Measurements from ENCODE around the gene SLC8A1. TPM values are rescaled to one million over a fixed set of nuclear protein-coding genes. Genes with fewer than 3 reads are reported as not detected.

SLC8A1 gene
- total RNA-seq, 2 donors from 2014 or later: 4.7 to 6.3 TPM

DNA sequence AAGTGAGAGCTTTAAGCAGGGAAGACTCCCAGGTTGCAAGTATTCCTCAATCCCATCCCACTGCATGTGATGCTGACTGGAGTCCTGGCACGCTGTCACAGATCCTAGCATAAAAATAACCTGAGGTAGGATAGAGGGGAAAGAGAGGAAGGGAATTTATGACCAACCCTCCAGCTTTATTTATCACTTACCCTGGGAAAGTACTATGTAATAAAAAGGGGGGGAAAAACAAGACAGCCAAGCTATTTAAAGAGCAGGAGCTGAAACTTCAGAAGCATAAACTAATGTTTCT, 122.2 kb downstream of the SLC8A1 start:
- TF ChIP-seq, protein P1, sequence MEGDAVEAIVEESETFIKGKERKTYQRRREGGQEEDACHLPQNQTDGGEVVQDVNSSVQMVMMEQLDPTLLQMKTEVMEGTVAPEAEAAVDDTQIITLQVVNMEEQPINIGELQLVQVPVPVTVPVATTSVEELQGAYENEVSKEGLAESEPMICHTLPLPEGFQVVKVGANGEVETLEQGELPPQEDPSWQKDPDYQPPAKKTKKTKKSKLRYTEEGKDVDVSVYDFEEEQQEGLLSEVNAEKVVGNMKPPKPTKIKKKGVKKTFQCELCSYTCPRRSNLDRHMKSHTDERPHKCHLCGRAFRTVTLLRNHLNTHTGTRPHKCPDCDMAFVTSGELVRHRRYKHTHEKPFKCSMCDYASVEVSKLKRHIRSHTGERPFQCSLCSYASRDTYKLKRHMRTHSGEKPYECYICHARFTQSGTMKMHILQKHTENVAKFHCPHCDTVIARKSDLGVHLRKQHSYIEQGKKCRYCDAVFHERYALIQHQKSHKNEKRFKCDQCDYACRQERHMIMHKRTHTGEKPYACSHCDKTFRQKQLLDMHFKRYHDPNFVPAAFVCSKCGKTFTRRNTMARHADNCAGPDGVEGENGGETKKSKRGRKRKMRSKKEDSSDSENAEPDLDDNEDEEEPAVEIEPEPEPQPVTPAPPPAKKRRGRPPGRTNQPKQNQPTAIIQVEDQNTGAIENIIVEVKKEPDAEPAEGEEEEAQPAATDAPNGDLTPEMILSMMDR (conservative IDR thresholded peaks at IDR 0.05): no peak
- H3K27ac Mint-ChIP-seq: no peak overlapping the region
- H3K27me3 ChIP-seq (ENCODE audit: control insufficient read depth, insufficient read depth, low read length, poor library complexity, severe bottlenecking): no peaks in the 10 kb centered on the region
- no peak overlapping the region for H3K9ac ChIP-seq (ENCODE audit: extremely low read depth, low read length, poor library complexity, severe bottlenecking)
- DNase-seq: no peak
- WGBS, 2 experiments (ENCODE audit: insufficient coverage in 1 of 2, insufficient read length in 1 of 2): 100% methylated on average over 1 of the region's 1 CpG; no CpG with 5 or more reads in 1 of the 2 experiments
- H3K4me1 ChIP-seq (ENCODE audit: control insufficient read depth, insufficient read depth, low read length): no peaks in the 10 kb centered on the region
- no peak overlapping the region for H3K27ac ChIP-seq (ENCODE audit: low read depth, low read length)
- no peaks in the 10 kb centered on the region for H3K36me3 Mint-ChIP-seq (ENCODE audit: low read depth)
- no peak overlapping the region for H3K4me3 ChIP-seq (ENCODE audit: low read length)
- H3K4me3 Mint-ChIP-seq: no peak overlapping the region
- H3K4me1 Mint-ChIP-seq: no peaks in the 10 kb centered on the region
- no peaks in the 10 kb centered on the region for H3K9me3 ChIP-seq (ENCODE audit: control insufficient read depth, low read length)
- no peaks in the 10 kb centered on the region for H3K36me3 ChIP-seq (ENCODE audit: control insufficient read depth, insufficient read depth, low read length)
- H3K9me3 Mint-ChIP-seq: no peaks in the 10 kb centered on the region
- no peaks in the 10 kb centered on the region for H3K27me3 Mint-ChIP-seq (ENCODE audit: insufficient read depth)

DNA sequence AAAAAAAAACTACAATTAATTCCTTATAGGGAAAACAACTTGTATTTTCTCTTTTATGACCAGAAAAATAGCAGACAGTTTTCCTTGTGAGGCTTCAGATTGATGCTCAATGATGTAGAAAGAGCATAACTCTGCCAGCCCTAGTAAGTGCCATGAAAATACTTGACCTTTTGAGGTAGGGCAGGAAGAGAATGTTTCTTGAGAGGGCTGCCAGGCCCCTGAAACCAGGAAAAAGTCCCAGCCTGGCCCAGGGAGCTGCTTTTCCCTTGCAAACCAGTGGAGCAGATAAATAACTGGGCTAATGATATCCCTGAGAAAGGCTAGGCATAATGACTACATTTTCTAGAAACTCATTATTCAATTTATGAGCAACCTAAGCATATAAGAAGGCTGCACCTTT, 126.8 kb downstream of the SLC8A1 start:
- H3K4me1 ChIP-seq (ENCODE audit: control insufficient read depth, insufficient read depth, low read length): no peaks in the 10 kb centered on the region
- Mint-ChIP-seq H3K4me3 (no peak overlapping the region), H3K4me1 (no peaks in the 10 kb centered on the region), H3K27ac (no peak overlapping the region), H3K27me3 (ENCODE audit: insufficient read depth) (no peaks in the 10 kb centered on the region), H3K36me3 (ENCODE audit: low read depth) (no peaks in the 10 kb centered on the region), H3K9me3 (no peaks in the 10 kb centered on the region)
- no peaks in the 10 kb centered on the region for H3K36me3 ChIP-seq (ENCODE audit: control insufficient read depth, insufficient read depth, low read length)
- TF ChIP-seq, protein P1 (conservative IDR thresholded peaks at IDR 0.05): no peak
- no peak overlapping the region for H3K9ac ChIP-seq (ENCODE audit: extremely low read depth, low read length, poor library complexity, severe bottlenecking)
- no peak overlapping the region for H3K4me3 ChIP-seq (ENCODE audit: low read length)
- H3K27ac ChIP-seq (ENCODE audit: low read depth, low read length): no peak overlapping the region
- DNase-seq: no peak
- H3K27me3 ChIP-seq (ENCODE audit: control insufficient read depth, insufficient read depth, low read length, poor library complexity, severe bottlenecking): no peaks in the 10 kb centered on the region
- no peaks in the 10 kb centered on the region for H3K9me3 ChIP-seq (ENCODE audit: control insufficient read depth, low read length)

DNA sequence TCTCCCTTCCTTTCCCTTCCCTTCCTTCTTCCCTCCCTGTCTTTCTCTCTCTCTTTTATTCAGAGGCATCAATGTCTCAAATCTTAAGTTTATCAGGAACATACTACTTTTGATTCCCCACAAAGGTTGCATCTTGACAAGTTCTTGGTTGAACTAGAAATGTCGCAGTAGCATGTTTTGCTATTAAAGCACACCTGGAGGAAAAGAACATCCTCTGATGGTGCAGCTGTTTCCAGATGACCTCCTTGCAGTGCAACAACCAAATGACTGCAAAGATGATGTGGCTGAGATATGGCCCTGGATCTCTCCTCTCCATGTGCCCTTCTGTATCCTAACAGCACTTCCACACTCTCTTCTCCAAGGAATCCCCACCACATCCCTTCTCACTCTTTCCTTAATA, 127.2 kb downstream of the SLC8A1 start:
- no peaks in the 10 kb centered on the region for H3K27me3 Mint-ChIP-seq (ENCODE audit: insufficient read depth)
- Histone ChIP-seq H3K27me3 (ENCODE audit: control insufficient read depth, insufficient read depth, low read length, poor library complexity, severe bottlenecking) (no peaks in the 10 kb centered on the region), H3K4me1 (ENCODE audit: control insufficient read depth, insufficient read depth, low read length) (no peaks in the 10 kb centered on the region), H3K9me3 (ENCODE audit: control insufficient read depth, low read length) (no peaks in the 10 kb centered on the region), H3K9ac (ENCODE audit: extremely low read depth, low read length, poor library complexity, severe bottlenecking) (no peak overlapping the region), H3K4me3 (ENCODE audit: low read length) (no peak overlapping the region), H3K36me3 (ENCODE audit: control insufficient read depth, insufficient read depth, low read length) (no peaks in the 10 kb centered on the region), H3K27ac (ENCODE audit: low read depth, low read length) (no peak overlapping the region)
- no peak overlapping the region for H3K27ac Mint-ChIP-seq
- no peak for DNase-seq
- no peak overlapping the region for H3K4me3 Mint-ChIP-seq
- H3K36me3 Mint-ChIP-seq (ENCODE audit: low read depth): no peaks in the 10 kb centered on the region
- H3K9me3 Mint-ChIP-seq: no peaks in the 10 kb centered on the region
- H3K4me1 Mint-ChIP-seq: no peaks in the 10 kb centered on the region
- 91 to 100% methylated on average over 1 of the region's 1 CpG for WGBS, 2 experiments (ENCODE audit: insufficient coverage in 1 of 2, insufficient read length in 1 of 2)
- TF ChIP-seq, protein P1 (conservative IDR thresholded peaks at IDR 0.05): no peak
